PFSK-1 (cell line): ENCODE results near the gene DIAPH3.

Source experiments
- FOXP2 ChIP-seq: optimal IDR thresholded peaks from 2 replicates; pipeline ENCODE3; 2011; ENCODE audit warnings: borderline replicate concordance, control low read depth, inconsistent platforms; ENCODE audit not compliant: insufficient read depth; ENCODE audit errors: extremely low read length, extremely low read depth
- POLR2AphosphoS5 ChIP-seq: IDR thresholded peaks from 2 replicates; pipeline ENCODE4 v1.6.1; 2012; ENCODE audit warnings: low read depth, mild to moderate bottlenecking, control low read depth, low read length, moderate library complexity
- SIN3A ChIP-seq: IDR thresholded peaks from 2 replicates; pipeline ENCODE4 v1.6.1; 2012; ENCODE audit warnings: mild to moderate bottlenecking, low read length, moderate library complexity, borderline replicate concordance; ENCODE audit not compliant: insufficient read depth
- TAF1 ChIP-seq: IDR thresholded peaks from 2 replicates; pipeline ENCODE4 v1.6.1; 2012; ENCODE audit warnings: low read length, control low read depth, borderline replicate concordance; ENCODE audit not compliant: insufficient read depth
- TF ChIP-seq, protein P1 (sequence below), 2 experiments: IDR thresholded peaks; 2 replicates each; pipeline versions ENCODE4 v1.6.1 to v1.8.0; 2011 to 2012; ENCODE audit warnings: low read depth in 2 of 2, low read length in 2 of 2, control low read depth in 1 of 2, inconsistent platforms in 1 of 2, mild to moderate bottlenecking in 1 of 2, moderate library complexity in 1 of 2; ENCODE audit not compliant: insufficient read depth in 1 of 2

Gene DIAPH3

DNA sequence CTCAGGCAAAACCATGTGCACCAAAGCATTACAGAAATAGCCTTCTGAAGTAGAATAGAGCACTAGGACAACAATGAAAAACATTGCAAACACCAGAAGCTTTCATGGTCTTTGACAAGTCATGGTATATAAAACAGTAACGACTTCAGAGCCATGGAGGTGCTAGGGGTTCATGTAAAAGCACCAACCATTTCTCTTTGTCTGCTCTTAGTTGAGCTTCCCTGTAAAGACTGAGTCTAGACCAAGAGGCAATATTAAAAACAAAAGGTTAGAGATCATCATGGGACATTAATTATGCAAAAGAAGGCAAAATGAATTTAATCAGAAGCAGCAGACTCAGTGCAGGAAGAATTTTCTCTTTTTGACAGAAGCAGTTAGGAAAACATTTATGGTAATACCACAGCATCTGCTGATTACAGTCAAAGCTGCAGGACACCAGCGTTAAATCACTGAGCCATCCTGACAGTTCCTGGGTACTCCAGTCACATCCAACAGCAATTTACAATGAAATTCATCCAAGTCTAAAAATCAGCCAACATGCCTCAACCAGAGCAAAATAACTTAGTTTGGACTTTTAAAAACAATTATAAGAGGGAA lies 476.8 kb downstream of the DIAPH3 start:
- TF ChIP-seq TAF1 (no peak), POLR2AphosphoS5 (no peak), FOXP2 (no peak), SIN3A (no peak)
- TF ChIP-seq, protein P1, sequence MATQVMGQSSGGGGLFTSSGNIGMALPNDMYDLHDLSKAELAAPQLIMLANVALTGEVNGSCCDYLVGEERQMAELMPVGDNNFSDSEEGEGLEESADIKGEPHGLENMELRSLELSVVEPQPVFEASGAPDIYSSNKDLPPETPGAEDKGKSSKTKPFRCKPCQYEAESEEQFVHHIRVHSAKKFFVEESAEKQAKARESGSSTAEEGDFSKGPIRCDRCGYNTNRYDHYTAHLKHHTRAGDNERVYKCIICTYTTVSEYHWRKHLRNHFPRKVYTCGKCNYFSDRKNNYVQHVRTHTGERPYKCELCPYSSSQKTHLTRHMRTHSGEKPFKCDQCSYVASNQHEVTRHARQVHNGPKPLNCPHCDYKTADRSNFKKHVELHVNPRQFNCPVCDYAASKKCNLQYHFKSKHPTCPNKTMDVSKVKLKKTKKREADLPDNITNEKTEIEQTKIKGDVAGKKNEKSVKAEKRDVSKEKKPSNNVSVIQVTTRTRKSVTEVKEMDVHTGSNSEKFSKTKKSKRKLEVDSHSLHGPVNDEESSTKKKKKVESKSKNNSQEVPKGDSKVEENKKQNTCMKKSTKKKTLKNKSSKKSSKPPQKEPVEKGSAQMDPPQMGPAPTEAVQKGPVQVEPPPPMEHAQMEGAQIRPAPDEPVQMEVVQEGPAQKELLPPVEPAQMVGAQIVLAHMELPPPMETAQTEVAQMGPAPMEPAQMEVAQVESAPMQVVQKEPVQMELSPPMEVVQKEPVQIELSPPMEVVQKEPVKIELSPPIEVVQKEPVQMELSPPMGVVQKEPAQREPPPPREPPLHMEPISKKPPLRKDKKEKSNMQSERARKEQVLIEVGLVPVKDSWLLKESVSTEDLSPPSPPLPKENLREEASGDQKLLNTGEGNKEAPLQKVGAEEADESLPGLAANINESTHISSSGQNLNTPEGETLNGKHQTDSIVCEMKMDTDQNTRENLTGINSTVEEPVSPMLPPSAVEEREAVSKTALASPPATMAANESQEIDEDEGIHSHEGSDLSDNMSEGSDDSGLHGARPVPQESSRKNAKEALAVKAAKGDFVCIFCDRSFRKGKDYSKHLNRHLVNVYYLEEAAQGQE (IDR thresholded peaks at IDR 0.05; ENCODE audit: insufficient read depth in 1 of 2, low read depth in 2 of 2, low read length in 2 of 2), result no peak

GRCh38 chr13:59684105-59684504 lies 479.6 kb downstream of the DIAPH3 start:
- TF ChIP-seq, protein P1 (IDR thresholded peaks at IDR 0.05; ENCODE audit: insufficient read depth in 1 of 2, low read depth in 2 of 2, low read length in 2 of 2), result no peak
- TF ChIP-seq TAF1 (no peak), SIN3A (no peak), POLR2AphosphoS5 (no peak), FOXP2 (no peak)

- TF ChIP-seq, protein P1 (IDR thresholded peaks at IDR 0.05; ENCODE audit: insufficient read depth in 1 of 2, low read depth in 2 of 2, low read length in 2 of 2), result no peak
- TF ChIP-seq FOXP2 (no peak), POLR2AphosphoS5 (no peak), SIN3A (no peak), TAF1 (no peak)
Observed at GRCh38 chr13:59681636-59682311, 482.0 kb downstream of the DIAPH3 start.

- TF ChIP-seq SIN3A (no peak), TAF1 (no peak), POLR2AphosphoS5 (no peak), FOXP2 (no peak)
- TF ChIP-seq, protein P1 (IDR thresholded peaks at IDR 0.05; ENCODE audit: insufficient read depth in 1 of 2, low read depth in 2 of 2, low read length in 2 of 2), result no peak
Observed at GRCh38 chr13:59680429-59681024, 483.2 kb downstream of the DIAPH3 start.
